Spleen (tissue), 11 donors: ENCODE results near the gene LRBA. TPM values are rescaled to one million over a fixed set of nuclear protein-coding genes. Genes with fewer than 3 reads are reported as not detected.

Source experiments
- DNase-seq: peaks from one replicate; pipeline ENCODE4 v3.0.0-alpha.2; 2020
- H3K27ac ChIP-seq, 8 donors: fragments of 200-600 bp; sonication (generic) in 7 of 8; 1 replicate in 4 of 8; 2 replicates in 4 of 8; pipeline versions ENCODE4 v1.5.0 to v1.8.0; 2016 to 2021; ENCODE audit warnings: inconsistent platforms in 4 of 8, mild to moderate bottlenecking in 4 of 8, moderate library complexity in 1 of 8
- H3K27me3 ChIP-seq, 7 donors: fragments of 200-600 bp; sonication (generic) in 6 of 7; replicated peaks in 1 of 7; 1 replicate in 4 of 7; 2 replicates in 3 of 7; pipeline versions ENCODE4 v1.5.0 to v1.8.0; 2016 to 2021; ENCODE audit warnings: inconsistent platforms in 3 of 7, mild to moderate bottlenecking in 1 of 7
- H3K36me3 ChIP-seq, 6 donors: fragments of 200-600 bp; sonication (generic) in 5 of 6; 1 replicate in 4 of 6; 2 replicates in 2 of 6; pipeline versions ENCODE4 v1.5.0 to v1.8.0; 2016 to 2021; ENCODE audit warnings: inconsistent platforms in 2 of 6
- H3K4me1 ChIP-seq, 6 donors: fragments of 200-600 bp; sonication (generic) in 5 of 6; 1 replicate in 3 of 6; 2 replicates in 3 of 6; pipeline versions ENCODE4 v1.5.0 to v1.8.0; 2016 to 2021; ENCODE audit warnings: inconsistent platforms in 3 of 6
- H3K4me3 ChIP-seq, 8 donors: fragments of 200-600 bp; sonication (generic) in 7 of 8; 1 replicate in 4 of 8; 2 replicates in 4 of 8; pipeline versions ENCODE4 v1.5.0 to v1.8.0; 2016 to 2021; ENCODE audit warnings: inconsistent platforms in 4 of 8, mild to moderate bottlenecking in 4 of 8, moderate library complexity in 2 of 8
- H3K9me3 ChIP-seq, 8 donors: fragments of 200-600 bp; sonication (generic) in 7 of 8; 1 replicate in 4 of 8; 2 replicates in 4 of 8; pipeline versions ENCODE4 v1.5.0 to v1.8.0; 2016 to 2021; ENCODE audit warnings: inconsistent platforms in 4 of 8
- POLR2A ChIP-seq, 3 donors: fragments of 450-650 bp; IDR thresholded peaks; one replicate each; pipeline ENCODE4 v1.5.1; 2017; ENCODE audit warnings: antibody characterized with exemption in 3 of 3, mild to moderate bottlenecking in 1 of 3
- POLR2AphosphoS5 ChIP-seq, 3 donors: sonication (generic); formaldehyde crosslinking; IDR thresholded peaks; one replicate each; pipeline ENCODE4 v1.5.1; 2017; ENCODE audit warnings: antibody characterized with exemption in 3 of 3
- WGBS, 5 donors: extraction: QIAGEN DNeasy Blood & Tissue Kit in 3 of 5; methylation state at CpG; one replicate each; pipeline versions ENCODE4 v1.1.5 to v1.1.7; 2013 to 2018; 5-methylcytosine and 5-hydroxymethylcytosine counted together
- intact Hi-C: fragments of 100-400 bp; cut with DNase I; formaldehyde crosslinking; loops from one replicate; pipeline ENCODE4 v1.15.0; 2023; ENCODE audit warnings: low total_unique reads
- polyA plus RNA-seq, 3 donors: library from polyadenylated mRNA; stranded (reverse); fragments of 200-250 nt; gene quantifications; one replicate each; pipeline ENCODE4 v1.2.1, GENCODE V29; 2013
- total RNA-seq, 7 donors: library from RNA; depleted of rRNA in 3 of 7; stranded (reverse); fragments of >200 nt in 3 of 7; fragmentation: NEBNext Ultra II Directional in 4 of 7; extraction: Animal tissue kit (Norgen Biotek cat#: 25700) in 4 of 7; gene quantifications; one replicate each; pipeline versions ENCODE4 v1.1.0 to v1.2.1, GENCODE V29; 2016 to 2021
- TF ChIP-seq, protein P1 (sequence below), 11 experiments: fragments of 200-600 bp in 7 of 11; fragments of 450-650 bp in 4 of 11; sonication (generic) in 4 of 11; IDR thresholded peaks in 8 of 11; conservative IDR thresholded peaks in 3 of 11; 1 replicate in 7 of 11; 2 replicates in 4 of 11; pipeline versions ENCODE4 v1.4.0 to v1.8.0; 2016 to 2021; ENCODE audit warnings: antibody characterized with exemption in 11 of 11, inconsistent platforms in 4 of 11, mild to moderate bottlenecking in 1 of 11
- donor health status: healthy with polysubstance abuse.
- donor health status: DM: no; HTN: no; CAD: no; lungs with moderate emphysema.
- donor health status: DM: no; HTN: no; CAD: no.
- donor health status: Bipolar disorder and iron deficiency.
- donor health status: healthy.
- donor health status: DM: no; HTN: no; CAD: no.
- donor health status: DM: yes; HTN: yes; CAD: no.

Gene LRBA
- total and polyA plus RNA-seq, 10 donors = 8.2 to 84.9 (median 50.5) TPM

DNA sequence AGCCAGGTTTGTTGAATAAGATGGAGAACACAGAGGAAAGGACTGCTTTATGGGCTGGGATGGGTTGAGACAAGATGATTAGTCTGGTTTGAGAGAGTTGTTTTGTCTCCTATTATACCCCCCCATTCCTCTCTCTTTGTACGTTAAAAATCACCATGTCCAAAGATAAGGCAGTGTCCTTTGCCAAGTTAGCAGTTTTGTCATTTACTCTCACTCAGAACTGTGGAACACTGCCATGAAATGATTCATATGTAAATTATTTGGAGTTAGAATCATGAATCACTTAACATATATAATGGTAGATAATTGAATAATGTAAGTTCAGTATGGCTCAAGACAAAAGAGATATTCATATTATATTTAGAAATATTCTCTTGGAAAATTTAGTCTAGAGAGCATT lies 785.6 kb downstream of the LRBA start:
- Histone ChIP-seq H3K36me3 (peaks cover 0 to 9% (median 0%) of the 10 kb centered on the region in 6 donors), H3K4me1 (no peaks in the 10 kb centered on the region), H3K27ac (no peak overlapping the region), H3K4me3 (no peak overlapping the region), H3K27me3 (no peaks in the 10 kb centered on the region), H3K9me3 (no peaks in the 10 kb centered on the region)
- no peak for TF ChIP-seq POLR2A (IDR thresholded peaks at IDR 0.05)
- no peak for TF ChIP-seq POLR2AphosphoS5 (IDR thresholded peaks at IDR 0.05)
- TF ChIP-seq, protein P1, sequence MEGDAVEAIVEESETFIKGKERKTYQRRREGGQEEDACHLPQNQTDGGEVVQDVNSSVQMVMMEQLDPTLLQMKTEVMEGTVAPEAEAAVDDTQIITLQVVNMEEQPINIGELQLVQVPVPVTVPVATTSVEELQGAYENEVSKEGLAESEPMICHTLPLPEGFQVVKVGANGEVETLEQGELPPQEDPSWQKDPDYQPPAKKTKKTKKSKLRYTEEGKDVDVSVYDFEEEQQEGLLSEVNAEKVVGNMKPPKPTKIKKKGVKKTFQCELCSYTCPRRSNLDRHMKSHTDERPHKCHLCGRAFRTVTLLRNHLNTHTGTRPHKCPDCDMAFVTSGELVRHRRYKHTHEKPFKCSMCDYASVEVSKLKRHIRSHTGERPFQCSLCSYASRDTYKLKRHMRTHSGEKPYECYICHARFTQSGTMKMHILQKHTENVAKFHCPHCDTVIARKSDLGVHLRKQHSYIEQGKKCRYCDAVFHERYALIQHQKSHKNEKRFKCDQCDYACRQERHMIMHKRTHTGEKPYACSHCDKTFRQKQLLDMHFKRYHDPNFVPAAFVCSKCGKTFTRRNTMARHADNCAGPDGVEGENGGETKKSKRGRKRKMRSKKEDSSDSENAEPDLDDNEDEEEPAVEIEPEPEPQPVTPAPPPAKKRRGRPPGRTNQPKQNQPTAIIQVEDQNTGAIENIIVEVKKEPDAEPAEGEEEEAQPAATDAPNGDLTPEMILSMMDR (IDR thresholded peaks at IDR 0.05 in 8 of 11, conservative IDR thresholded peaks at IDR 0.05 in 3 of 11) = no peak
- WGBS, 5 donors = 57 to 76% (median 72%) methylated on average over 1 of the region's 1 CpG
- DNase-seq = no peak
- intact Hi-C loops = no loop called here

DNA sequence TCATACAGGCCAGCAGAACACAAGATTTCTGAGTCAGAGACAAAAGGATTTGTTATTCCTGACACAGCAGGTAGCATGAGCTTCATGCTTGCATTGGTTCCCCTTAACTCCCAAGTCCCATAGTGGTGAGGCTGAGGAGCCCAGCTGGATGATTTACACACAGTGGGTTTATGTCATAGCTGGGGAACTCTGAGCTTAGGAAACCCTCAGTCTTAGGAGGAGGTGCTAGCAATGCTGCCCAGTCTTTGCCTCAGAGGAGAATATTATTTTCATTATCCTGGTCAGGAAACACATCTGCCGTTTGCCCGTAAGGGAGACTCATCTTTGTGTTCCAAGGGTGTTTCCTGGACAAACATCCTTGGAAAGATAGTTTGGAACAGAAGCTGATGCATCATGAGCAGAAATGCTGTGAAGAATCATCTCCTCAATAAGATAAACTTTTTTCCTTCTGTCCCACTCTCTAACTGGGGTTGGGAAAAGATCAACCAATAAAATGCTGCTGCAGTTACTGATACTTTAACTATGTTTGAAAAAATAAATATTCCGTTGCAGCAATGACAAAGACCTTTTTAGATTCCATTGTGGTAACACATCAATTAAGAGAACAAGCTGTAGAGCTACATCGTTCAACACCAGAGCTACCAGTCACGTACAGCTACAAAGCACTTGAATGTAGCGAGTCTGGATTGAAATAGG lies 790.0 kb downstream of the LRBA start:
- H3K4me1 ChIP-seq = no peaks in the 10 kb centered on the region

DNA sequence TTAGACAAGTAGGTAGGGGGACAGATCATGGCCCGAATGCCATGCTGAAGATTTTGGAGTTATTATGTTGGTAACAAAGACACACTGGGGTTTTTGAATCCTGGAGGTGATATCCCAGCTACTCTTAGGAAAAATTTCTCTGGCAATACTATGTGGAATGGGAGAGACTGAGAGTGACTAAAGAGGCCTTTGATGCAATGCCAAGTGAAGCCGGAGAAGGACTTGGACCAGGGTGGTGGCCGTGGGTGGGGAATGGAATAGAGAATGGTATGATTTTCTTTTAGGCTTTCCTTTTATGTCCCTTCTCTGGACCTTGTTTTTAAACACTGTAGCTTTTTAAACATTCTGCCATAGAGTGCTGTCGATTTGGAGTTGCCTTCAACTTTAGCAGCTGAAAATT lies 795.2 kb downstream of the LRBA start:
- TF ChIP-seq, protein P1 (IDR thresholded peaks at IDR 0.05 in 8 of 11, conservative IDR thresholded peaks at IDR 0.05 in 3 of 11) = no peak
- TF ChIP-seq POLR2AphosphoS5 (IDR thresholded peaks at IDR 0.05) (no peak), POLR2A (IDR thresholded peaks at IDR 0.05) (no peak)
- Histone ChIP-seq H3K27me3 (peaks cover 0 to 7% (median 0%) of the 10 kb centered on the region in 7 donors), H3K27ac (no peak overlapping the region), H3K4me1 (peaks cover 0 to 7% (median 0%) of the 10 kb centered on the region in 6 donors), H3K36me3 (no peaks in the 10 kb centered on the region), H3K4me3 (no peak overlapping the region), H3K9me3 (no peaks in the 10 kb centered on the region)
- no peak for DNase-seq
- WGBS, 5 donors = 75 to 93% (median 81%) methylated on average over 4 of the region's 4 CpGs
- intact Hi-C loops = no loop called here

More for the DNA sequence above, 790.0 kb downstream of the LRBA start:
- Histone ChIP-seq H3K27ac (no peak overlapping the region), H3K27me3 (no peaks in the 10 kb centered on the region), H3K9me3 (no peaks in the 10 kb centered on the region), H3K36me3 (no peaks in the 10 kb centered on the region), H3K4me3 (no peak overlapping the region)
- 85 to 94% (median 89%) methylated on average over 6 of the region's 6 CpGs for whole genome bisulfite sequencing, 5 donors
- intact Hi-C loops = no loop called here
- DNase-seq = no peak
- TF ChIP-seq, protein P1 (IDR thresholded peaks at IDR 0.05 in 8 of 11, conservative IDR thresholded peaks at IDR 0.05 in 3 of 11) = no peak
- TF ChIP-seq POLR2A (IDR thresholded peaks at IDR 0.05) (no peak), POLR2AphosphoS5 (IDR thresholded peaks at IDR 0.05) (no peak)

DNA sequence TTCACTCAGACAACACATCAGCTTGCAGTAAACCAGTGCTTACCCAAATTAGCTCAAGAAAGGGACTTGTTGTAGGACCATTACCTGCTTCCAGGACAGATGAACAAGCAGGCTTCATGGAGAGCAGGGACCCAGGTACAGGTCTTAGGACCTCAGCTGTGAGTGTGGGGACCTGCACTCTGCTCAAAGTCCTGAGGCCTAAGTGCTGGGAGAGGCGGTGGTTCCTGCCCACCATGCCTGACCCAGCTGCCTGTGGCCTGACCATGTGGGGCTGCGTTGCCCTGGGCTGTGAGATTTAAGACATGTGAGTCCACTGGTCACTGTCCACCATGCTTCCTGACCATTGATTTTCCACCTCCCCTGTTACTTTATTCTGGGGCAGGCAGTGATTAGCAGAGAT lies 796.6 kb downstream of the LRBA start:
- 86 to 94% (median 91%) methylated on average over 2 of the region's 2 CpGs for WGBS, 5 donors
- intact Hi-C loops = no loop called here

More for the DNA sequence above, 796.6 kb downstream of the LRBA start:
- Histone ChIP-seq H3K36me3 (no peaks in the 10 kb centered on the region), H3K9me3 (no peaks in the 10 kb centered on the region), H3K27me3 (peaks cover 0 to 7% (median 0%) of the 10 kb centered on the region in 7 donors), H3K27ac (no peak overlapping the region), H3K4me3 (no peak overlapping the region), H3K4me1 (peaks cover 0 to 7% (median 0%) of the 10 kb centered on the region in 6 donors)
- DNase-seq = no peak
- no peak for TF ChIP-seq POLR2A (IDR thresholded peaks at IDR 0.05)
